CD4-positive, alpha-beta T cell treated with Interferon alpha-2 for 1 hour (primary cell): ENCODE measurements around the gene SLC38A2.
A peak's percentile ranks its signal among the peaks of the same experiment; 100 is the strongest.
"Not testable (repeated sequence)": the region's sequence is repeated elsewhere in the genome, so short reads cannot be mapped to it uniquely, and the experiment has no call there.

Experiments
- DNase-seq, 2 donors: peaks; one replicate each; pipeline ENCODE4 v3.0.0-alpha.2; 2020 to 2022

Gene SLC38A2

GRCh38 chr12:46359667-46360280 lies 12.8 kb downstream of the SLC38A2 start:
- DNase-seq: no peak

GRCh38 chr12:46358791-46359666 lies 13.5 kb downstream of the SLC38A2 start:
- DNase-seq: no peak

- no peak for DNase-seq
Observed at GRCh38 chr12:46358325-46358700, 14.3 kb downstream of the SLC38A2 start.

- no peak for DNase-seq
Observed at GRCh38 chr12:46357438-46358324, 14.9 kb downstream of the SLC38A2 start.

GRCh38 chr12:46356655-46357437 lies 15.7 kb downstream of the SLC38A2 start:
- DNase-seq: no peak

GRCh38 chr12:46354802-46355199 lies 17.8 kb downstream of the SLC38A2 start:
- DNase-seq: no peak

GRCh38 chr12:46354111-46354801 lies 18.3 kb downstream of the SLC38A2 start:
- DNase-seq: peak in 1 of 2 donors; percentile 40

- no peak for DNase-seq
Observed at GRCh38 chr12:46351886-46352650, 20.5 kb downstream of the SLC38A2 start.

- DNase-seq: no peak
Observed at GRCh38 chr12:46351138-46351537, 21.4 kb downstream of the SLC38A2 start.

- no peak for DNase-seq
Observed at GRCh38 chr12:46349253-46349652, 23.3 kb downstream of the SLC38A2 start.

- DNase-seq: no peak
Observed at GRCh38 chr12:46343118-46343852, 29.3 kb downstream of the SLC38A2 start.

- DNase-seq: peak; percentile 34 to 62
Observed at GRCh38 chr12:46342562-46343033, 30.0 kb downstream of the SLC38A2 start.

- DNase-seq: no peak
Observed at GRCh38 chr12:46339051-46339450, 33.5 kb downstream of the SLC38A2 start.

GRCh38 chr12:46332260-46332659 lies 40.3 kb downstream of the SLC38A2 start:
- DNase-seq: no peak

- DNase-seq: not testable (repeated sequence)
Observed at GRCh38 chr12:46325075-46325474, 47.5 kb downstream of the SLC38A2 start.

GRCh38 chr12:46320731-46321130 lies 51.8 kb downstream of the SLC38A2 start:
- no peak for DNase-seq

GRCh38 chr12:46318037-46318436 lies 54.5 kb downstream of the SLC38A2 start:
- no peak for DNase-seq
